H1 (cell line): ENCODE measurements around the gene RAD51B. TPM values are rescaled to one million over a fixed set of nuclear protein-coding genes. Genes with fewer than 3 reads are reported as not detected.

Source experiments
- CTCF ChIA-PET: fragments of 300-600 bp; sonication (Branson Sonifier 250); formaldehyde crosslinking; loops from one replicate; lab custom pipeline; 2021; ENCODE audit not compliant: partially characterized antibody; lab: Charles Lee
- POLR2A ChIA-PET: fragments of 300-600 bp; sonication (Branson Sonifier 250); formaldehyde crosslinking; loops from one replicate; lab custom pipeline; 2021; ENCODE audit warnings: inconsistent platforms; ENCODE audit not compliant: partially characterized antibody; lab: Charles Lee
- DNase-seq, 2 experiments: peaks; one replicate each; pipeline versions ENCODE4 v3.0.0 to v3.0.0-alpha.2; 2010 to 2022; ENCODE audit warnings: low spot score in 2 of 2, low read depth in 1 of 2, mixed read lengths in 1 of 2
- FAIRE-seq: peaks from 2 replicates; lab custom pipeline; 2011; peaks lifted over from hg19 to GRCh38; lab: Jason Lieb, UNC
- H2AFZ ChIP-seq: 2 replicates; pipeline ENCODE4 v1.8.1; 2012; ENCODE audit warnings: low read length, inconsistent platforms
- H2AK5ac ChIP-seq: 2 replicates; pipeline ENCODE4 v1.6.1; 2013; ENCODE audit warnings: low read depth, low read length
- H2BK120ac ChIP-seq: replicated peaks from 2 replicates; pipeline ENCODE3; 2013; ENCODE audit warnings: low read depth, low read length, inconsistent platforms
- H2BK12ac ChIP-seq: 2 replicates; pipeline ENCODE4 v1.6.1; 2013; ENCODE audit warnings: low read depth, low read length
- H2BK15ac ChIP-seq: 2 replicates; pipeline ENCODE4 v1.6.1; 2013; ENCODE audit warnings: low read length
- H2BK20ac ChIP-seq: 2 replicates; pipeline ENCODE4 v1.6.1; 2013; ENCODE audit warnings: low read length
- H2BK5ac ChIP-seq: 2 replicates; pipeline ENCODE4 v1.6.1; 2013; ENCODE audit warnings: low read depth, low read length
- H3K14ac ChIP-seq: 2 replicates; pipeline ENCODE4 v1.6.1; 2013; ENCODE audit warnings: inconsistent platforms; ENCODE audit not compliant: insufficient read length
- H3K18ac ChIP-seq: 2 replicates; pipeline ENCODE4 v1.6.1; 2013; ENCODE audit warnings: low read length; ENCODE audit errors: extremely low read depth
- H3K23ac ChIP-seq: 2 replicates; pipeline ENCODE4 v1.6.1; 2013; ENCODE audit warnings: inconsistent platforms; ENCODE audit not compliant: insufficient read length
- H3K23me2 ChIP-seq: 2 replicates; pipeline ENCODE4 v1.6.1; 2013; ENCODE audit warnings: low read depth, low read length
- H3K27ac ChIP-seq: 2 replicates; pipeline ENCODE4 v1.6.1; 2011; ENCODE audit warnings: low read depth, low read length, inconsistent platforms
- H3K27me3 ChIP-seq, 4 experiments: replicated peaks in 1 of 4; 1 replicate in 1 of 4; 2 replicates in 3 of 4; pipeline versions ENCODE4 v1.6.1 to v1.8.1; 2011 to 2013; ENCODE audit warnings: low read length in 3 of 4, mild to moderate bottlenecking in 3 of 4, inconsistent platforms in 2 of 4, mixed read lengths in 2 of 4, moderate library complexity in 1 of 4; ENCODE audit not compliant: control insufficient read depth in 3 of 4, insufficient read depth in 3 of 4; ENCODE audit errors: extremely low read depth in 1 of 4
- H3K36me3 ChIP-seq, 4 experiments: 2 replicates each; pipeline versions ENCODE4 v1.6.1 to v1.8.1; 2011 to 2013; ENCODE audit warnings: mild to moderate bottlenecking in 4 of 4, low read length in 3 of 4, moderate library complexity in 2 of 4, control low read depth in 1 of 4, inconsistent platforms in 1 of 4; ENCODE audit not compliant: insufficient read depth in 4 of 4, control insufficient read depth in 2 of 4
- H3K4ac ChIP-seq: replicated peaks from 2 replicates; pipeline ENCODE3; 2013; ENCODE audit warnings: low read length, low read depth, mixed read lengths, inconsistent platforms; ENCODE audit not compliant: insufficient read length
- H3K4me1 ChIP-seq, 4 experiments: replicated peaks in 1 of 4; 1 replicate in 1 of 4; 2 replicates in 3 of 4; pipeline versions ENCODE4 v1.6.1 to v1.8.1; 2011 to 2013; ENCODE audit warnings: low read length in 3 of 4, inconsistent platforms in 2 of 4, mixed read lengths in 1 of 4; ENCODE audit not compliant: insufficient read depth in 4 of 4, control insufficient read depth in 3 of 4
- H3K4me2 ChIP-seq, 2 experiments: 2 replicates each; pipeline versions ENCODE4 v1.6.1 to v1.8.1; 2011 to 2013; ENCODE audit warnings: low read depth in 2 of 2, low read length in 2 of 2, control low read depth in 1 of 2, inconsistent platforms in 1 of 2, mild to moderate bottlenecking in 1 of 2; ENCODE audit not compliant: insufficient read depth in 1 of 2
- H3K4me3 ChIP-seq, 4 experiments: fragments of 200-600, 300-600 bp in 1 of 4; sonication (generic), shearing (Covaris generic), sonication (Bioruptor Twin) in 1 of 4; 2 replicates each; pipeline versions ENCODE4 v1.5.1 to v1.8.1; 2011 to 2016; ENCODE audit warnings: low read length in 4 of 4, low read depth in 3 of 4, control low read depth in 2 of 4, inconsistent platforms in 2 of 4, mild to moderate bottlenecking in 2 of 4, mixed read lengths in 1 of 4, moderate library complexity in 1 of 4; ENCODE audit not compliant: insufficient read depth in 2 of 4; ENCODE audit errors: extremely low read depth in 1 of 4
- H3K56ac ChIP-seq: replicated peaks from 2 replicates; pipeline ENCODE3; 2013; ENCODE audit warnings: low read depth, mild to moderate bottlenecking, mixed read lengths, low read length, inconsistent platforms; ENCODE audit not compliant: insufficient read length
- H3K79me1 ChIP-seq: 2 replicates; pipeline ENCODE4 v1.6.1; 2013; ENCODE audit warnings: low read depth, low read length, control low read depth
- H3K79me2 ChIP-seq, 2 experiments: 2 replicates each; pipeline versions ENCODE4 v1.6.1 to v1.8.1; 2012 to 2013; ENCODE audit warnings: low read length in 2 of 2, mild to moderate bottlenecking in 2 of 2, inconsistent platforms in 1 of 2; ENCODE audit not compliant: insufficient read depth in 2 of 2, control insufficient read depth in 1 of 2
- H3K9ac ChIP-seq, 4 experiments: replicated peaks in 1 of 4; 1 replicate in 1 of 4; 2 replicates in 3 of 4; pipeline versions ENCODE4 v1.6.1 to v1.8.1; 2011 to 2013; ENCODE audit warnings: low read depth in 3 of 4, low read length in 3 of 4, control low read depth in 2 of 4, mild to moderate bottlenecking in 2 of 4, moderate library complexity in 2 of 4, inconsistent platforms in 1 of 4; ENCODE audit errors: extremely low read depth in 1 of 4
- H3K9me3 ChIP-seq, 2 experiments: 2 replicates each; pipeline versions ENCODE4 v1.6.1 to v1.8.1; 2012 to 2013; ENCODE audit warnings: mild to moderate bottlenecking in 2 of 2, moderate library complexity in 2 of 2, control low read depth in 1 of 2, inconsistent platforms in 1 of 2, low read depth in 1 of 2, low read length in 1 of 2, mixed read lengths in 1 of 2; ENCODE audit not compliant: insufficient read depth in 2 of 2
- H4K20me1 ChIP-seq, 2 experiments: replicated peaks in 1 of 2; 2 replicates each; pipeline versions ENCODE3 to v1.8.1; 2011 to 2013; ENCODE audit warnings: inconsistent platforms in 2 of 2, low read length in 2 of 2, mild to moderate bottlenecking in 1 of 2; ENCODE audit not compliant: insufficient read depth in 2 of 2, control insufficient read depth in 1 of 2
- H4K5ac ChIP-seq: 2 replicates; pipeline ENCODE4 v1.6.1; 2013; ENCODE audit warnings: low read length, low read depth, mixed read lengths, inconsistent platforms; ENCODE audit not compliant: insufficient read length
- H4K8ac ChIP-seq: 2 replicates; pipeline ENCODE4 v1.8.0; 2013; ENCODE audit warnings: mild to moderate bottlenecking, moderate library complexity, low read length, inconsistent platforms; ENCODE audit not compliant: insufficient read depth; ENCODE audit errors: extremely low read depth
- H4K91ac ChIP-seq: replicated peaks from 2 replicates; pipeline ENCODE3; 2013; ENCODE audit warnings: low read length, mixed read lengths, inconsistent platforms; ENCODE audit not compliant: insufficient read length
- RAD21 ChIP-seq, 2 experiments: IDR thresholded peaks in 1 of 2; conservative IDR thresholded peaks in 1 of 2; 2 replicates each; pipeline ENCODE4 v1.6.1; 2011; ENCODE audit warnings: low read depth in 2 of 2, low read length in 2 of 2, improper control_type of control experiment in 1 of 2, inconsistent platforms in 1 of 2, mild to moderate bottlenecking in 1 of 2, moderate library complexity in 1 of 2
- SIN3A ChIP-seq, 2 experiments: IDR thresholded peaks in 1 of 2; conservative IDR thresholded peaks in 1 of 2; 2 replicates each; pipeline ENCODE4 v1.6.1; 2011 to 2012; ENCODE audit warnings: low read length in 2 of 2, improper control_type of control experiment in 1 of 2, low read depth in 1 of 2, mild to moderate bottlenecking in 1 of 2
- SIX5 ChIP-seq: IDR thresholded peaks from 2 replicates; pipeline ENCODE4 v1.6.1; 2011; ENCODE audit warnings: mild to moderate bottlenecking, low read depth, low read length
- WGBS, 2 experiments: shearing (Covaris generic) in 1 of 2; methylation state at CpG; one replicate each; pipeline versions ENCODE4 v1.1.6 to v1.1.7; 2013 to 2015; ENCODE audit warnings: low lambda C conversion rate in 2 of 2, mixed read lengths in 2 of 2, inconsistent platforms in 1 of 2, low coverage in 1 of 2, missing lambda C conversion rate in 1 of 2; ENCODE audit not compliant: insufficient replicate concordance in 2 of 2, insufficient coverage in 1 of 2, insufficient read length in 1 of 2; ENCODE audit errors: extremely low coverage in 1 of 2, missing lambda C conversion rate in 1 of 2; 5-methylcytosine and 5-hydroxymethylcytosine counted together
- polyA plus RNA-seq, 7 experiments: library from polyadenylated mRNA; depleted of rRNA in 3 of 7; stranded (reverse) in 5 of 7; unstranded in 2 of 7; fragments of >200 nt in 5 of 7; fragments of 200-250 nt in 2 of 7; gene quantifications; 1 replicate in 5 of 7; 2 replicates in 1 of 7; 4 replicates in 1 of 7; pipeline versions ENCODE4 v1.2.1 to v1.2.3, GENCODE V29; 2011 to 2013; ENCODE audit warnings: missing spikeins in 2 of 7, mixed read lengths in 2 of 7
- total RNA-seq: library from RNA; stranded (reverse); fragmentation: NEBNext Ultra II Directional; extraction: Animal tissue kit (Norgen Biotek cat#: 25700); gene quantifications from 2 replicates; pipeline ENCODE4 v1.2.1, GENCODE V29; 2021
- TF ChIP-seq, protein P1 (sequence below): IDR thresholded peaks from 2 replicates; pipeline ENCODE4 v1.6.1; 2011; ENCODE audit warnings: low read length, improper control_type of control experiment

The RAD51B gene
- total and polyA plus RNA-seq, 2 of the 8 experiments (the other 6 are each of a cell fraction or from before 2014, with no cell fraction given) = 3.9 to 14.9 TPM

DNA sequence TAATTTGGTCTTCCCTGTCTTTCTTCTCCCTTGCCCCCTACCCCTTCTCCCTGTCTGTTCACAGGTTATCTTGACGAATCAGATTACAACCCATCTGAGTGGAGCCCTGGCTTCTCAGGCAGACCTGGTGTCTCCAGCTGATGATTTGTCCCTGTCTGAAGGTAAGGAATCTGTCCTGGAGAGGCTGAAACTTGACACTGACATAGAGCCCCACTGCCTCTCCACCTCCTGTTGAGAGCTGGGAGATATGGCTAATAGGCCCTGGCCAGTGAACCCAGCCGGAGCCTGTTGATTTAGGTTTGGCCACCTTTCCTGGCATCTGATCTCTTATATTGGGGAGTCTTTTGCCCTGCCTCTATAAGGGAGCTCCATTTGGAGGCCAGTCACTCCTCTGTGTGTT, 472.2 kb downstream of the RAD51B start:
- Histone ChIP-seq H3K56ac (no peak overlapping the region), H4K20me1 (no peaks in the 10 kb centered on the region), H3K4ac (no peak overlapping the region), H3K9ac (no peak overlapping the region), H3K9me3 (no peaks in the 10 kb centered on the region), H2BK12ac (no peak overlapping the region), H3K14ac (no peak overlapping the region), H3K36me3 (no peaks in the 10 kb centered on the region), H2AK5ac (no peak overlapping the region), H3K27me3 (no peaks in the 10 kb centered on the region), H4K5ac (no peak overlapping the region), H3K4me3 (no peak overlapping the region), H4K8ac (no peak overlapping the region), H2AFZ (no peak overlapping the region), H2BK15ac (no peak overlapping the region)
- POLR2A ChIA-PET = interaction anchor here (1.4 to 1.8 kb wide), 2 partner anchors 9 to 501 kb away, joined by 6 to 7 read pairs; partner anchors contain the start of gene ZFP36L1
- WGBS, 2 experiments = 52% methylated on average over 2 of the region's 2 CpGs; no CpG with 5 or more reads in 1 of the 2 experiments
- peak in 1 of 2 experiments; percentile 22; a peak in 1 of 4 replicates for TF ChIP-seq RAD21 (IDR thresholded peaks at IDR 0.05 in 1 of 2, conservative IDR thresholded peaks at IDR 0.05 in 1 of 2; ENCODE audit: low read depth in 2 of 2, low read length in 2 of 2)
- TF ChIP-seq SIX5 = 0 out of 2 replicates have a peak, but pooled peaks have one; percentile 3
- TF ChIP-seq SIN3A (conservative IDR thresholded peaks at IDR 0.05 in 1 of 2, IDR thresholded peaks at IDR 0.05 in 1 of 2; ENCODE audit: low read depth in 1 of 2, low read length in 2 of 2) = peak; percentile 71 to 76; a peak in 2 of 4 replicates
- TF ChIP-seq, protein P1, sequence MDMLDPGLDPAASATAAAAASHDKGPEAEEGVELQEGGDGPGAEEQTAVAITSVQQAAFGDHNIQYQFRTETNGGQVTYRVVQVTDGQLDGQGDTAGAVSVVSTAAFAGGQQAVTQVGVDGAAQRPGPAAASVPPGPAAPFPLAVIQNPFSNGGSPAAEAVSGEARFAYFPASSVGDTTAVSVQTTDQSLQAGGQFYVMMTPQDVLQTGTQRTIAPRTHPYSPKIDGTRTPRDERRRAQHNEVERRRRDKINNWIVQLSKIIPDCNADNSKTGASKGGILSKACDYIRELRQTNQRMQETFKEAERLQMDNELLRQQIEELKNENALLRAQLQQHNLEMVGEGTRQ = no peak
- TF ChIP-seq, all 59 proteins: peak for 3
- H4K91ac ChIP-seq = no peak overlapping the region
- no peak overlapping the region for H3K18ac ChIP-seq
- no peak overlapping the region for H3K27ac ChIP-seq
- no peaks in the 10 kb centered on the region for H3K23me2 ChIP-seq
- no peaks in the 10 kb centered on the region for H3K79me2 ChIP-seq
- H3K4me2 ChIP-seq = 0 out of 4 replicates have a peak overlapping the region, but pooled peaks of 1 of the 2 experiments have one; percentile 3
- H2BK120ac ChIP-seq = no peak overlapping the region
- no peaks in the 10 kb centered on the region for H3K79me1 ChIP-seq
- H3K4me1 ChIP-seq = peaks cover 0 to 21% (median 12%) of the 10 kb centered on the region in 4 experiments; a peak in 6 of 7 replicates
- no peak overlapping the region for H2BK20ac ChIP-seq
- no peak overlapping the region for H2BK5ac ChIP-seq
- DNase-seq (peak; percentile 23 to 57), FAIRE-seq (no peak)
- H3K23ac ChIP-seq = no peak overlapping the region
- CTCF ChIA-PET = interaction anchor here (0.9 to 1.7 kb wide), 7 partner anchors 10 to 145 kb away, joined by 3 to 7 read pairs (median 3); no protein-coding TSS in a partner anchor
